Airway epithelial cell (primary cell): Measurements from ENCODE around the gene TNNI3K. TPM values are rescaled to one million over a fixed set of nuclear protein-coding genes. Genes with fewer than 3 reads are reported as not detected.

Source experiments
- total RNA-seq: library from RNA; depleted of rRNA; stranded (reverse); fragments of >200 nt; gene quantifications from 2 replicates; pipeline ENCODE4 v1.2.3, GENCODE V29; 2015

TNNI3K gene
- 0.28 TPM in 1 of 2 replicates, not detected in the other for total RNA-seq

GRCh38 chr1:74235153-74235552, at the start of gene TNNI3K:
TNNI3K (plus strand) TSS chr1:74235387; CDS start chr1:74235452, 65 bp downstream.

DNA sequence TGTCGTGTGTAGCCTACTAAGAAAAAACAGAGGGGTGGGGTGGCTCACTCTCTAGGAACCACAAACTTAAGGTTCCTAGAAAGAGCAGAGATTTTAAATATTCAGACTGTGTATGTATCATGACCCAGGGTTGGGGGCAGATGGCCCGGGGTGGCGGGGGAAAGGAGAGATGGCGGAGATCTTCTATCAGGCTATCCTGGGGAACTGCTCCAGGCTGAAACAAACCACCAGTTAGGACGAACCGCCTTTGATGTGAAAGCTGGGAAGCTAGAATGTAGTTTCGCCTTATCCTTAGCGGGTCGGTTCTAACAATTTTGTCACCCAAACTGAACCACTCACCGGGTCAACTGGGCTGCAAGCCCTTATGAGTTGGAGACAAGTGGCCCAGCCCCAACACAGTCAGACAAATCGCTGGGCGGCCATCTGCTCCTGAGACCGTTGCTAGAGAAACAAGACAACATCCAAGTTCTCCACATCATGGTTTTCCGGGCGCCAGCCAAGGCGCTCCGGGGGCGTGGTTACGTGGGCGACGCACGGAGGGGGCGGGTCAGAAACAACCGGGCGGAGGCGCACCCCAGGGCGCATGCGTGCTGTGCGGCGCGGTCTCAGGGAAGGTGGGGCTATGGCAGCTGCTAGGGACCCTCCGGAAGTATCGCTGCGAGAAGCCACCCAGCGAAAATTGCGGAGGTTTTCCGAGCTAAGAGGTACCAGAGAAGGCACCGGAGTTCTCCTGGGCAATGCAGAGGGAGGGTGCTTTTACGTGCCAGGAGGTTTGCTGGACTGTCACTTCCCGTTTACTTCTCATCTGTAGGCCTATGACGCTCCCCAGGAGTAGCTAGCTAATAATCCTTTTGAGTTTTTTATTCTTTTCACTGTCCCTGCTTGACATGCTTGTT, 37.3 kb upstream of the TNNI3K start, which contains the start of the genes FPGT and LRRIQ3:
Gene FPGT (plus strand): TSS at position 586 of the 896 bp plus-strand sequence. CDS start 37 bp downstream, at position 623.
Gene LRRIQ3 (minus strand): TSS at position 520 of the 896 bp plus-strand sequence. CDS start 14,492 bp downstream, outside the sequence.

GRCh38 chr1:74512170-74512915, 277.2 kb downstream of the TNNI3K start, which contains the start of gene LRRC53:
LRRC53 (minus strand) TSS chr1:74512611; CDS start chr1:74483349, 29,262 bp downstream.

Other genes starting within 250 kb of the TNNI3K start
- gene LRRIQ3, start 37.2 kb upstream of the TNNI3K start, total RNA-seq = 0.74 and 0.92 TPM in 2 replicates
- 9.7 and 13.6 TPM in 2 replicates for gene FPGT, start 37.1 kb upstream of the TNNI3K start, total RNA-seq